Ishikawa (cell line): Measurements from ENCODE around the gene PRR16.

Experiments
- EP300 ChIP-seq: IDR thresholded peaks from 2 replicates; pipeline ENCODE4 v1.6.1; 2012; ENCODE audit warnings: borderline replicate concordance
- RAD21 ChIP-seq: IDR thresholded peaks from 2 replicates; pipeline ENCODE4 v1.6.1; 2012; ENCODE audit warnings: low read depth
- YY1 ChIP-seq: IDR thresholded peaks from 2 replicates; pipeline ENCODE4 v1.6.1; 2012; ENCODE audit warnings: low read depth

GRCh38 chr5:120613729-120614128, 149.6 kb downstream of the PRR16 start:
- no peak for TF ChIP-seq YY1
- no peak for TF ChIP-seq EP300
- TF ChIP-seq RAD21: no peak
